Measurements from ENCODE around the gene MAN1A2.
"Not testable (repeated sequence)": the region's sequence is repeated elsewhere in the genome, so short reads cannot be mapped to it uniquely, and the experiment has no call there.

MAN1A2 gene

GRCh38 chr1:117500584-117500983 lies 133.3 kb downstream of the MAN1A2 start:
- DNase-seq (ENCODE audit: low read depth): no peak

- DNase-seq (ENCODE audit: low read depth): no peak
Measured at GRCh38 chr1:117501281-117501680, 134.0 kb downstream of the MAN1A2 start.

GRCh38 chr1:117511273-117511672 lies 144.0 kb downstream of the MAN1A2 start:
- no peak for DNase-seq (ENCODE audit: low read depth)

GRCh38 chr1:117512728-117513321 lies 145.6 kb downstream of the MAN1A2 start:
- DNase-seq (ENCODE audit: low read depth): no peak

- DNase-seq (ENCODE audit: low read depth): no peak
Measured at GRCh38 chr1:117523111-117523510, 155.9 kb downstream of the MAN1A2 start.

GRCh38 chr1:117527074-117527473 lies 159.8 kb downstream of the MAN1A2 start:
- DNase-seq (ENCODE audit: low read depth): no peak

- no peak for DNase-seq (ENCODE audit: low read depth)
Measured at GRCh38 chr1:117527566-117528102, 160.4 kb downstream of the MAN1A2 start.

- no peak for DNase-seq (ENCODE audit: low read depth)
Measured at GRCh38 chr1:117529683-117530082, 162.4 kb downstream of the MAN1A2 start.

- no peak for DNase-seq (ENCODE audit: low read depth)
Measured at GRCh38 chr1:117531222-117531621, 164.0 kb downstream of the MAN1A2 start.

GRCh38 chr1:117534995-117535467 lies 167.8 kb downstream of the MAN1A2 start:
- DNase-seq (ENCODE audit: low read depth): no peak

- no peak for DNase-seq (ENCODE audit: low read depth)
Measured at GRCh38 chr1:117535821-117536220, 168.6 kb downstream of the MAN1A2 start.

GRCh38 chr1:117537291-117537920 lies 170.2 kb downstream of the MAN1A2 start:
- no peak for DNase-seq (ENCODE audit: low read depth)

- peak; percentile 13 for DNase-seq (ENCODE audit: low read depth)
Measured at GRCh38 chr1:117540532-117540931, 173.3 kb downstream of the MAN1A2 start.

- DNase-seq (ENCODE audit: low read depth): no peak
Measured at GRCh38 chr1:117541003-117541402, 173.8 kb downstream of the MAN1A2 start.

- no peak for DNase-seq (ENCODE audit: low read depth)
Measured at GRCh38 chr1:117541585-117541984, 174.3 kb downstream of the MAN1A2 start.

GRCh38 chr1:117544509-117545109 lies 177.4 kb downstream of the MAN1A2 start:
- no peak for DNase-seq (ENCODE audit: low read depth)

GRCh38 chr1:117546467-117546866 lies 179.2 kb downstream of the MAN1A2 start:
- no peak for DNase-seq (ENCODE audit: low read depth)

- no peak for DNase-seq (ENCODE audit: low read depth)
Measured at GRCh38 chr1:117553471-117553870, 186.2 kb downstream of the MAN1A2 start.

GRCh38 chr1:117555806-117556205 lies 188.6 kb downstream of the MAN1A2 start:
- no peak for DNase-seq (ENCODE audit: low read depth)

- no peak for DNase-seq (ENCODE audit: low read depth)
Measured at GRCh38 chr1:117556341-117556740, 189.1 kb downstream of the MAN1A2 start.

GRCh38 chr1:117556976-117557375 lies 189.7 kb downstream of the MAN1A2 start:
- DNase-seq (ENCODE audit: low read depth): no peak

- DNase-seq (ENCODE audit: low read depth): not testable (repeated sequence)
Measured at GRCh38 chr1:117558451-117558850, 191.2 kb downstream of the MAN1A2 start.

GRCh38 chr1:117559139-117559538 lies 191.9 kb downstream of the MAN1A2 start:
- DNase-seq (ENCODE audit: low read depth): no peak

Measured in activated T-cell treated with anti-CD3 and anti-CD28 coated beads for 48 hours (primary cell).